GM12878 (cell line): ENCODE data around the gene CAST. TPM values are rescaled to one million over a fixed set of nuclear protein-coding genes. Genes with fewer than 3 reads are reported as not detected.

Experiments used
- ATAC-seq: fragments of 200-7000 bp; cut with Tn5 transposase; 3 replicates; pipeline ENCODE4 v1.9.1; 2020; ENCODE audit warnings: mild to moderate bottlenecking, moderate library complexity
- BruUV-seq: library from RNA; stranded (reverse); fragments of 400-500 nt; replicated peaks from 2 replicates; lab custom pipeline; 2021; lab: Mats Ljungman, UMichigan
- CTCF ChIA-PET: fragments of 300-600 bp; sonication (Branson Sonifier 250); formaldehyde crosslinking; extraction: SDS; loops from one replicate; lab custom pipeline; 2021; ENCODE audit warnings: inconsistent platforms; lab: Yijun Ruan, JAX
- POLR2A ChIA-PET: fragments of 350-600 bp; formaldehyde crosslinking; extraction: SDS; loops from one replicate; lab custom pipeline; 2021; ENCODE audit warnings: inconsistent platforms; lab: Charles Lee
- RAD21 ChIA-PET: fragments of 300-600 bp; sonication (Branson Sonifier 250); formaldehyde crosslinking; loops from one replicate; lab custom pipeline; 2023; ENCODE audit warnings: antibody characterized with exemption; ENCODE audit not compliant: unreplicated experiment; lab: Charles Lee
- SMC1A ChIA-PET: fragments of 300-600 bp; sonication (Branson Sonifier 250); formaldehyde crosslinking; loops from one replicate; lab custom pipeline; 2023; ENCODE audit not compliant: unreplicated experiment, uncharacterized antibody; lab: Charles Lee
- DNase-seq: peaks from one replicate; pipeline ENCODE4 v3.0.0-alpha.2; 2011; ENCODE audit warnings: low read depth, low spot score
- FAIRE-seq: peaks from 3 replicates; lab custom pipeline; 2011; peaks lifted over from hg19 to GRCh38; lab: Jason Lieb, UNC
- H2AFZ ChIP-seq: 2 replicates; pipeline ENCODE4 v1.6.0; 2011; ENCODE audit warnings: low read depth, low read length, control low read depth; ENCODE audit not compliant: control insufficient read depth
- H3K27ac ChIP-seq: 2 replicates; pipeline ENCODE4 v1.5.1; 2011; ENCODE audit warnings: control low read depth; ENCODE audit not compliant: control insufficient read depth, insufficient read depth
- H3K27me3 ChIP-seq, 2 experiments: replicated peaks in 1 of 2; 2 replicates each; pipeline versions ENCODE4 v1.6.0 to v1.6.1; 2011; ENCODE audit warnings: low read length in 1 of 2; ENCODE audit not compliant: control insufficient read depth in 2 of 2, insufficient read depth in 2 of 2
- H3K36me3 ChIP-seq, 2 experiments: 2 replicates each; pipeline ENCODE4 v1.5.1; 2011; ENCODE audit warnings: low read length in 1 of 2; ENCODE audit not compliant: control insufficient read depth in 2 of 2, insufficient read depth in 2 of 2
- H3K4me1 ChIP-seq: 2 replicates; pipeline ENCODE4 v1.6.1; 2011; ENCODE audit warnings: mild to moderate bottlenecking, low read length, moderate library complexity, mixed read lengths; ENCODE audit not compliant: control insufficient read depth, insufficient read depth
- H3K4me2 ChIP-seq: 2 replicates; pipeline ENCODE4 v1.6.0; 2011; ENCODE audit warnings: control low read depth; ENCODE audit not compliant: control insufficient read depth, insufficient read depth
- H3K4me3 ChIP-seq: fragments of 200-600 bp; sonication (generic); 2 replicates; pipeline ENCODE4 v1.5.1; 2016
- H3K79me2 ChIP-seq: 2 replicates; pipeline ENCODE4 v1.6.0; 2011; ENCODE audit warnings: low read length; ENCODE audit not compliant: control insufficient read depth, insufficient read depth
- H3K9ac ChIP-seq: 2 replicates; pipeline ENCODE4 v1.8.0; 2011; ENCODE audit warnings: low read length, control low read depth, mixed read lengths; ENCODE audit not compliant: control insufficient read depth, insufficient read depth
- H3K9me3 ChIP-seq: replicated peaks from 3 replicates; pipeline ENCODE4 v1.5.1; 2011; ENCODE audit warnings: mild to moderate bottlenecking, low read length; ENCODE audit not compliant: control insufficient read depth, insufficient read depth
- H4K20me1 ChIP-seq: 2 replicates; pipeline ENCODE4 v1.6.0; 2011; ENCODE audit not compliant: control insufficient read depth, insufficient read depth
- CBX5 ChIP-seq: sonication (generic); IDR thresholded peaks from 2 replicates; pipeline ENCODE4 v1.6.1; 2016; ENCODE audit warnings: low read depth, moderate library complexity, mild to moderate bottlenecking, inconsistent platforms
- CEBPB ChIP-seq, 2 experiments: fragments of 150-350 bp in 1 of 2; IDR thresholded peaks; 2 replicates each; pipeline ENCODE4 v1.6.1; 2012 to 2014; ENCODE audit warnings: low read depth in 2 of 2, low read length in 2 of 2, borderline replicate concordance in 1 of 2, inconsistent platforms in 1 of 2
- EP300 ChIP-seq, 2 experiments: fragments of 150-350 bp in 1 of 2; IDR thresholded peaks; 2 replicates each; pipeline ENCODE4 v1.6.1; 2011 to 2012; ENCODE audit warnings: low read depth in 2 of 2, low read length in 2 of 2, borderline replicate concordance in 1 of 2, improper control_type of control experiment in 1 of 2, inconsistent platforms in 1 of 2; ENCODE audit not compliant: control insufficient read depth in 1 of 2
- FOXK2 ChIP-seq: fragments of 450-650 bp; IDR thresholded peaks from 2 replicates; pipeline ENCODE4 v1.6.1; 2017; ENCODE audit warnings: mild to moderate bottlenecking, moderate library complexity
- IKZF1 ChIP-seq: fragments of 450-650 bp; conservative IDR thresholded peaks from 2 replicates; pipeline ENCODE4 v1.6.1; 2017; ENCODE audit warnings: antibody characterized with exemption, mild to moderate bottlenecking
- IKZF2 ChIP-seq, 2 experiments: fragments of 450-650 bp; IDR thresholded peaks; 2 replicates each; pipeline ENCODE4 v1.6.1; 2017; ENCODE audit warnings: mild to moderate bottlenecking in 2 of 2, moderate library complexity in 2 of 2
- KDM1A ChIP-seq: fragments of 200-600 bp; sonication (generic); IDR thresholded peaks from 2 replicates; pipeline ENCODE4 v1.6.1; 2016; ENCODE audit warnings: borderline replicate concordance
- KLF5 ChIP-seq: fragments of 450-650 bp; IDR thresholded peaks from 2 replicates; pipeline ENCODE4 v1.6.1; 2014; ENCODE audit warnings: mild to moderate bottlenecking; ENCODE audit not compliant: partially characterized antibody
- LARP7 ChIP-seq: fragments of 450-650 bp; IDR thresholded peaks from 2 replicates; pipeline ENCODE4 v1.6.1; 2017; ENCODE audit warnings: mild to moderate bottlenecking
- NR2C1 ChIP-seq: fragments of 450-650 bp; IDR thresholded peaks from 2 replicates; pipeline ENCODE4 v1.6.1; 2017; ENCODE audit warnings: antibody characterized with exemption, mild to moderate bottlenecking, moderate library complexity
- PAX8 ChIP-seq: fragments of 450-650 bp; IDR thresholded peaks from 2 replicates; pipeline ENCODE4 v1.6.1; 2017; ENCODE audit warnings: mild to moderate bottlenecking, moderate library complexity
- POU2F2 ChIP-seq: IDR thresholded peaks from 3 replicates; pipeline ENCODE4 v1.6.1; 2011; ENCODE audit warnings: low read depth, mild to moderate bottlenecking, low read length, borderline replicate concordance
- PRDM15 ChIP-seq: fragments of 450-650 bp; formaldehyde crosslinking; IDR thresholded peaks from 2 replicates; pipeline ENCODE4 v1.4.0; 2020; ENCODE audit warnings: mild to moderate bottlenecking, moderate library complexity
- SPI1 ChIP-seq: IDR thresholded peaks from 2 replicates; pipeline ENCODE4 v1.6.1; 2011; ENCODE audit warnings: low read depth, mild to moderate bottlenecking, low read length, moderate library complexity, borderline replicate concordance; ENCODE audit not compliant: insufficient read depth
- SREBF1 ChIP-seq: IDR thresholded peaks from 2 replicates; pipeline ENCODE4 v1.6.1; 2012; ENCODE audit warnings: mild to moderate bottlenecking, low read length
- STAT3 ChIP-seq: IDR thresholded peaks from 2 replicates; pipeline ENCODE4 v1.6.1; 2011; ENCODE audit warnings: low read depth, low read length, improper control_type of control experiment
- ZNF24 ChIP-seq: fragments of 450-650 bp; IDR thresholded peaks from 2 replicates; pipeline ENCODE4 v1.6.1; 2017; ENCODE audit warnings: antibody characterized with exemption, mild to moderate bottlenecking
- WGBS: methylation state at CpG from one replicate; pipeline ENCODE4 v1.1.6; 2016; ENCODE audit warnings: low lambda C conversion rate; ENCODE audit not compliant: insufficient replicate concordance, insufficient coverage; ENCODE audit errors: missing lambda C conversion rate; 5-methylcytosine and 5-hydroxymethylcytosine counted together
- in situ Hi-C: fragments of 300-500 bp; cut with MboI; formaldehyde crosslinking; loops from 9 replicates; pipeline ENCODE4 v1.14.3; 2018; ENCODE audit warnings: mixed read lengths
- intact Hi-C: fragments of 100-400 bp; cut with micrococcal nuclease; formaldehyde crosslinking; loops from one replicate; pipeline ENCODE4 v1.14.2; 2022; ENCODE audit not compliant: unreplicated experiment
- polyA plus RNA-seq, 11 experiments: library from polyadenylated mRNA; depleted of rRNA in 4 of 11; unstranded in 6 of 11; stranded (reverse) in 5 of 11; fragments of >200 nt; fragmentation: Nextera tagmentation in 4 of 11; fragmentation: Illumina TruSeq in 1 of 11; extraction: Ambion mirVana in 4 of 11; extraction: Trizol in 1 of 11; gene quantifications; 1 replicate in 1 of 11; 2 replicates in 10 of 11; pipeline versions ENCODE4 v1.2.1 to v1.2.3, GENCODE V29; 2011 to 2016; ENCODE audit warnings: inconsistent platforms in 2 of 11, missing spikeins in 2 of 11, low read depth in 1 of 11
- total RNA-seq, 4 experiments: library from RNA; depleted of rRNA in 3 of 4; stranded (reverse); fragments of >200 nt in 3 of 4; fragmentation: Illumina TruSeq in 1 of 4; extraction: Trizol in 1 of 4; gene quantifications; 2 replicates each; pipeline versions ENCODE4 v1.2.1 to v1.2.3, GENCODE V29; 2013 to 2021

The CAST gene
- total and polyA plus RNA-seq, 10 of the 15 experiments (the other 5 are each of a cell fraction or from before 2014, with no cell fraction given): 31.7 to 140 (median 68.5) TPM

- TF ChIP-seq EP300 (IDR thresholded peaks at IDR 0.05; ENCODE audit: borderline replicate concordance in 1 of 2, control insufficient read depth in 1 of 2, low read depth in 2 of 2, low read length in 2 of 2) (no peak), PAX8 (no peak), STAT3 (no peak), KLF5 (no peak), NR2C1 (no peak), PRDM15 (CRISPR knock-in tag) (no peak), CBX5 (no peak), IKZF1 (no peak), LARP7 (no peak)
These were observed 59.3 kb downstream of the CAST start (continued) for GRCh38 chr5:96721351-96721977.

DNA sequence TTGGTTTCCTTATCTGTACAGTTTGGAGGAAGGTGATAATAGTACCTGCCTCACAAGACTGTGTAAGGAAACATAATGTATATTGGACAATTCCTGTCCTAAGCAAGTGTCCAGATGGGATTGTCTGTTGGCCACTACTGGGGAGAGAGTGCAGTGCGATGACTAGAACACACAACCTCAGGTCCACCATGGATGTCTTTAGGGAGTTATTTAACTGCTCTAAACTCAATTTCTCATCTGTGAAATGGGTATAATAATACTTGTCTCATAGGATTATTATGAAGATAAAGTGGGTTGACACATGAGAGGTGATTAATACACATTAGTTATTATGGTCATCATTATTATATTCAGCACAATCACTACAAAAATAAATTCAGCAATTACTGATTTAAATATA, 63.1 kb downstream of the CAST start:
- TF ChIP-seq IKZF2 (IDR thresholded peaks at IDR 0.05) (no peak), SPI1 (no peak), SREBF1 (no peak), ZNF24 (no peak), KDM1A (no peak), FOXK2 (no peak), KLF5 (no peak), LARP7 (no peak), CEBPB (IDR thresholded peaks at IDR 0.05; ENCODE audit: borderline replicate concordance in 1 of 2, low read depth in 2 of 2, low read length in 2 of 2) (no peak), POU2F2 (no peak)
- TF ChIP-seq, all 136 proteins: peak for 0
- FAIRE-seq: no peak
- in situ Hi-C loops: no loop called here
- H3K79me2 ChIP-seq: no peaks in the 10 kb centered on the region
- no peak overlapping the region for H3K4me3 ChIP-seq
- no TSS peak for BruUV-seq
- no peaks in the 10 kb centered on the region; a peak in 1 of 4 replicates for H3K36me3 ChIP-seq
- ChIA-PET CTCF (no interaction called here), RAD21 (no interaction called here), SMC1A (interaction anchor here (0.6 to 1.1 kb wide), 3 partner anchors 11 to 762 kb away, joined by 3 read pairs; no protein-coding TSS in a partner anchor), POLR2A (no interaction called here)
- no peaks in the 10 kb centered on the region for H3K9me3 ChIP-seq
- no peak overlapping the region for H3K9ac ChIP-seq
- H3K27me3 ChIP-seq: no peaks in the 10 kb centered on the region
- no peak overlapping the region for H2AFZ ChIP-seq
- DNase-seq: no peak
- H3K4me1 ChIP-seq: no peaks in the 10 kb centered on the region
- 100% methylated on average over 1 of the region's 1 CpG for WGBS
- intact Hi-C loops: no loop called here
- ATAC-seq: no peak
- no peaks in the 10 kb centered on the region for H4K20me1 ChIP-seq
- no peak overlapping the region for H3K27ac ChIP-seq
- H3K4me2 ChIP-seq: no peak overlapping the region
